GM12875 (cell line): Measurements from ENCODE around the gene ATP6V0E1.

Source experiments
- H3K4me3 ChIP-seq: one replicate; pipeline ENCODE4 v1.5.1; 2011; ENCODE audit warnings: low read depth, low read length, control low read depth
- CTCF ChIP-seq: IDR thresholded peaks from 2 replicates; pipeline ENCODE4 v1.5.1; 2011; ENCODE audit warnings: low read depth, mild to moderate bottlenecking, control low read depth, inconsistent platforms, low read length, moderate library complexity, borderline replicate concordance; ENCODE audit not compliant: insufficient read depth

The ATP6V0E1 gene

GRCh38 chr5:172950176-172950965 lies 33.2 kb upstream of the ATP6V0E1 start:
- no peak overlapping the region for H3K4me3 ChIP-seq
- no peak for TF ChIP-seq CTCF

GRCh38 chr5:172951371-172952033 lies 32.1 kb upstream of the ATP6V0E1 start:
- no peak overlapping the region for H3K4me3 ChIP-seq
- TF ChIP-seq CTCF: no peak

GRCh38 chr5:172952034-172952511 lies 31.5 kb upstream of the ATP6V0E1 start:
- no peak for TF ChIP-seq CTCF
- H3K4me3 ChIP-seq: no peak overlapping the region

- TF ChIP-seq CTCF: no peak
- H3K4me3 ChIP-seq: no peak overlapping the region
Observed at GRCh38 chr5:172953776-172954675, 29.5 kb upstream of the ATP6V0E1 start.

GRCh38 chr5:172954751-172955159 lies 28.8 kb upstream of the ATP6V0E1 start:
- TF ChIP-seq CTCF: no peak
- no peak overlapping the region for H3K4me3 ChIP-seq

- no peak overlapping the region for H3K4me3 ChIP-seq
- TF ChIP-seq CTCF: no peak
Observed at GRCh38 chr5:172956228-172956627, 27.3 kb upstream of the ATP6V0E1 start.
